HG02642 (cell line): Measurements from ENCODE around the gene KCNAB3.

Experiments
- ATAC-seq: cut with Tn5 transposase; IDR thresholded peaks from one replicate; pipeline ENCODE4 v1.9.1; 2021; ENCODE audit warnings: mild to moderate bottlenecking; ENCODE audit not compliant: unreplicated experiment, poor library complexity

The KCNAB3 gene

DNA sequence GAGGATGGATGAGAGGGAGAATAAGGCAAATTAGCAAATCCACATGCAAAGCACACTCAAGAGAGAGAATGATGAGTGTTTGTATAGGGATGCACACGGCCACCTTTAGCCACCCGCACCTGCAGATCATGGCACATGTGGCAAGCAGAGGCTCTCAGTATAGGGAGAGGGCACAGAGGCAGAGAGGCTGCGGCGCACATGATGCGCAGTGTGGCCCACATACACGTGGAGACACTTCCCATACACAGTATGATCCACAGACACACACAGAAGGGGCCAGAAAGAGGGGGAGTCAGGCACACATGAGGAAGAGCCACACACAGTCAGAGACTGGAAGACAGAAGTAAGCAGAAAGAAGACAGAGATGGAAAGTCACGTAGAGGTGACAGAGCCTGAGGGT is 47.6 kb downstream of the KCNAB3 start:
- ATAC-seq, result no peak

- no peak for ATAC-seq
Observed at GRCh38 chr17:7881276-7882054, 48.2 kb downstream of the KCNAB3 start.

- ATAC-seq, result no peak
Observed at GRCh38 chr17:7880076-7880868, 49.4 kb downstream of the KCNAB3 start.

- no peak for ATAC-seq
Observed at GRCh38 chr17:7878234-7878633, 51.4 kb downstream of the KCNAB3 start.

- ATAC-seq, result no peak
Observed at GRCh38 chr17:7875804-7876370, 53.8 kb downstream of the KCNAB3 start.

- ATAC-seq, result no peak
Observed at GRCh38 chr17:7873051-7873450, 56.6 kb downstream of the KCNAB3 start.
